PFSK-1 (cell line): ENCODE measurements around the gene MDGA2.

Experiments
- FOXP2 ChIP-seq: optimal IDR thresholded peaks from 2 replicates; pipeline ENCODE3; 2011; ENCODE audit warnings: borderline replicate concordance, control low read depth, inconsistent platforms; ENCODE audit not compliant: insufficient read depth; ENCODE audit errors: extremely low read length, extremely low read depth
- POLR2AphosphoS5 ChIP-seq: IDR thresholded peaks from 2 replicates; pipeline ENCODE4 v1.6.1; 2012; ENCODE audit warnings: low read depth, mild to moderate bottlenecking, control low read depth, low read length, moderate library complexity
- REST ChIP-seq, 2 experiments: IDR thresholded peaks; 2 replicates each; pipeline versions ENCODE4 v1.6.1 to v1.8.0; 2011 to 2012; ENCODE audit warnings: low read depth in 2 of 2, low read length in 2 of 2, control low read depth in 1 of 2, inconsistent platforms in 1 of 2, mild to moderate bottlenecking in 1 of 2, moderate library complexity in 1 of 2; ENCODE audit not compliant: insufficient read depth in 1 of 2
- SIN3A ChIP-seq: IDR thresholded peaks from 2 replicates; pipeline ENCODE4 v1.6.1; 2012; ENCODE audit warnings: mild to moderate bottlenecking, low read length, moderate library complexity, borderline replicate concordance; ENCODE audit not compliant: insufficient read depth
- TAF1 ChIP-seq: IDR thresholded peaks from 2 replicates; pipeline ENCODE4 v1.6.1; 2012; ENCODE audit warnings: low read length, control low read depth, borderline replicate concordance; ENCODE audit not compliant: insufficient read depth

Gene MDGA2

GRCh38 chr14:47674543-47675465, 601 bp downstream of the MDGA2 start:
- TF ChIP-seq FOXP2 (no peak), SIN3A (no peak), POLR2AphosphoS5 (no peak), TAF1 (no peak), REST (IDR thresholded peaks at IDR 0.05; ENCODE audit: insufficient read depth in 1 of 2, low read depth in 2 of 2, low read length in 2 of 2) (no peak)

GRCh38 chr14:47674148-47674542, 1.3 kb downstream of the MDGA2 start:
- TF ChIP-seq POLR2AphosphoS5, result no peak
- no peak for TF ChIP-seq REST (IDR thresholded peaks at IDR 0.05; ENCODE audit: insufficient read depth in 1 of 2, low read depth in 2 of 2, low read length in 2 of 2)
- no peak for TF ChIP-seq SIN3A
- no peak for TF ChIP-seq FOXP2
- no peak for TF ChIP-seq TAF1

DNA sequence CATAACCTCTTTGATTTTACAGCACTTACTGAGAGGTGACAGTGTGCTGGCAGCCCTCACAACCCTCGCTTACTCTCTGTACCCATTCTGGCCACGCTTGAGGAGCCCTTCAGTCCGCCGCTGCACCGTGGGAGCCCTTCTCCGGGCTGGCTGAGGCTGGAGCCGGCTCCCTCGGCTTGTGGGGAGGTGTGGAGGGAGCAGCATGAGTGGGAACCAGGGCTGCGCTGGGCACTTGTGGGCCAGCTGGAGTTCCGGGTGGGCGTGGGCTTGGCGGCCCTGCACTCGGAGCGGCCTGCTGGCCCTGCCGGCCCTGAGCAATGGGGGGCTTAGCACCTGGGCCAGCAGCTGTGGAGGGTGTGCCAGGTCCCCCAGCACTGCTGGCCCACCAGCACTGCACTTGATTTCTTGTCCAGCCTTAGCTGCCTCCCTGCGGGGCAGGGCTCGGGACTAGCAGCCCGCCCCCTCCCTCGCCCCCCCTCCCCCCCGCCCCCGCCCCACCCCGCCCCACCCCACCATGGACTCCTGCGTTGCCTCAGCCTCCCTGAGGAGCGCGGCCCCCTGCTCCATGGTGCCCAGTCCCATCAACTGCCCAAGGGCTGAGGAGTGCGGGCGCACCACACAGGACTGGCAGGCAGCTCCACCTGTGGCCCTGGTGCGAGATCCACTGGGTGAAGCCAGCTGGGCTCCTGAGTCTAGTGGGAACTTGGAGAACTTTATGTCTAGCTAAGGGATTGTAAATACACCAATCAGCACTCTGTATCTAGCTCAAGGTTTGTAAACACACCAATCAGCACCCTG, 9.9 kb downstream of the MDGA2 start:
- no peak for TF ChIP-seq FOXP2
- no peak for TF ChIP-seq TAF1
- TF ChIP-seq REST (IDR thresholded peaks at IDR 0.05; ENCODE audit: insufficient read depth in 1 of 2, low read depth in 2 of 2, low read length in 2 of 2), result no peak
- TF ChIP-seq SIN3A, result no peak
- no peak for TF ChIP-seq POLR2AphosphoS5

- TF ChIP-seq SIN3A (no peak), REST (IDR thresholded peaks at IDR 0.05; ENCODE audit: insufficient read depth in 1 of 2, low read depth in 2 of 2, low read length in 2 of 2) (no peak), FOXP2 (no peak), TAF1 (no peak), POLR2AphosphoS5 (no peak)
These were observed 12.9 kb downstream of the MDGA2 start for GRCh38 chr14:47662466-47662865.
